ENCODE measurements around the gene ARRDC2.

DNA sequence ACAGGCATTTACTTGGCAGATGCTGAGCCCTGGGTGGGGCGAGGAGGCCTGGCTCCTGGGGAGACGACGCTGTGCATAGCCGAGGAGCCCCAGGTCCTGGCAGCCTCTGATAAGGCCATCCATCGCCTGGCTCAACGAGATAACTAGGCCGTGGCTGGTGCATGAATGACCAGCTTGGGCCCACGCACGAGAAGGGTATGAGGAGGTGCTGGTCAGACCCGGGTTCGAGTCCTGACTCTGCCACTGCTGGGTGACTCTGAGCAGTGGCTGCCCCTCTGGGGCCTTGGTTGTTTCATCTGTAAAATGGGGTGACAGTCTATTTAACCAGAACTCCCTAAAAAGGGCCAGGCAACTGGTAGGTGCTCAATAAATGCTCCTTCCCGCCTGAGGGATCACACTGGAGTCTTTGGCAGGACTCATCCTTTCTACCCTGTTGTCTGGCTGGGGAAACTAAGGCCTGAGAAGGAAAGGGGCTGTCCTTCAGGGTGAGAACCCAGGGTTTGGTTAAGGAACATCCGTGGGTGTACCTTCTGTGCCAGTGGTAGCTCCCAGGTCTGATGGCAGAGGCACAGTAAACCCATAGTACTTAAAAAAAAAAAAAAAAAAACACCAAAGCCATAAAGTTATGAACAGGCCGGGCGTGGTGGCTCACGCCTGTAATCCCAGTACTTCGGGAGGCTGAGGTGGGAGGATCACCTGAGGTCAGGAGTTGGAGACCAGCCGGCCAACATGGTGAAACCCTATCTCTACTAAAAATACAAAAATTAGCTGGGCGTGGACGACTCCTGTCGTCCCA, 8.1 kb upstream of the ARRDC2 start:
- TF ChIP-seq CTCF (IDR thresholded peaks at IDR 0.05) (no peak), POLR2A (IDR thresholded peaks at IDR 0.05) (no peak), POLR2AphosphoS5 (IDR thresholded peaks at IDR 0.05) (no peak)
